HEK293T (cell line): ENCODE measurements around the gene DNAJB13.

Experiments
- CTCF ChIA-PET: fragments of 350-600 bp; formaldehyde crosslinking; extraction: SDS; loops from one replicate; lab custom pipeline; 2021; ENCODE audit warnings: antibody characterized with exemption, inconsistent platforms; lab: Yijun Ruan, JAX
- POLR2A ChIA-PET: fragments of 350-600 bp; formaldehyde crosslinking; extraction: SDS; loops from one replicate; lab custom pipeline; 2020; ENCODE audit warnings: antibody characterized with exemption, inconsistent platforms; lab: Yijun Ruan, JAX
- DNase-seq: peaks from one replicate; pipeline ENCODE4 v3.0.0; 2012; ENCODE audit warnings: mixed read lengths; ENCODE audit errors: extremely low spot score
- ARNT ChIP-seq: fragments of 450-650 bp; IDR thresholded peaks from 2 replicates; pipeline ENCODE4 v1.6.1; 2017; ENCODE audit warnings: mild to moderate bottlenecking
- BHLHE40 ChIP-seq: fragments of 450-650 bp; IDR thresholded peaks from 2 replicates; pipeline ENCODE4 v1.6.1; 2016; ENCODE audit warnings: mild to moderate bottlenecking, moderate library complexity, borderline replicate concordance
- CTBP1 ChIP-seq: fragments of 450-650 bp; IDR thresholded peaks from 2 replicates; pipeline ENCODE4 v1.6.1; 2016; ENCODE audit warnings: borderline replicate concordance
- ELF4 ChIP-seq: fragments of 450-650 bp; IDR thresholded peaks from 2 replicates; pipeline ENCODE4 v1.6.1; 2017; ENCODE audit warnings: antibody characterized with exemption
- FOXA1 ChIP-seq: fragments of 450-650 bp; IDR thresholded peaks from 2 replicates; pipeline ENCODE4 v1.6.1; 2016; ENCODE audit warnings: mild to moderate bottlenecking
- FOXK2 ChIP-seq: fragments of 450-650 bp; IDR thresholded peaks from 2 replicates; pipeline ENCODE4 v1.6.1; 2016; ENCODE audit warnings: mild to moderate bottlenecking
- FOXM1 ChIP-seq: fragments of 450-650 bp; IDR thresholded peaks from 2 replicates; pipeline ENCODE4 v1.6.1; 2017; ENCODE audit warnings: mild to moderate bottlenecking, borderline replicate concordance
- HDGF ChIP-seq: fragments of 450-650 bp; IDR thresholded peaks from 2 replicates; pipeline ENCODE4 v1.6.1; 2017; ENCODE audit warnings: antibody characterized with exemption, borderline replicate concordance
- L3MBTL2 ChIP-seq: fragments of 450-650 bp; conservative IDR thresholded peaks from 2 replicates; pipeline ENCODE4 v1.6.1; 2016; ENCODE audit warnings: mild to moderate bottlenecking
- LEF1 ChIP-seq: fragments of 450-650 bp; IDR thresholded peaks from 2 replicates; pipeline ENCODE4 v1.6.1; 2017; ENCODE audit warnings: mild to moderate bottlenecking, borderline replicate concordance
- NFRKB ChIP-seq: fragments of 450-650 bp; IDR thresholded peaks from 2 replicates; pipeline ENCODE4 v1.6.1; 2016; ENCODE audit warnings: mild to moderate bottlenecking, moderate library complexity
- SP1 ChIP-seq: fragments of 450-650 bp; IDR thresholded peaks from 2 replicates; pipeline ENCODE4 v1.6.1; 2017
- SUZ12 ChIP-seq: fragments of 450-650 bp; IDR thresholded peaks from 2 replicates; pipeline ENCODE4 v1.6.1; 2016; ENCODE audit warnings: mild to moderate bottlenecking
- TARDBP ChIP-seq: fragments of 450-650 bp; IDR thresholded peaks from 2 replicates; pipeline ENCODE4 v1.6.1; 2016
- ZNF384 ChIP-seq: fragments of 450-650 bp; IDR thresholded peaks from 2 replicates; pipeline ENCODE4 v1.6.1; 2016
- TF ChIP-seq, protein P1 (sequence below): fragments of 450-650 bp; IDR thresholded peaks from 2 replicates; pipeline ENCODE4 v1.6.1; 2016

Gene DNAJB13

DNA sequence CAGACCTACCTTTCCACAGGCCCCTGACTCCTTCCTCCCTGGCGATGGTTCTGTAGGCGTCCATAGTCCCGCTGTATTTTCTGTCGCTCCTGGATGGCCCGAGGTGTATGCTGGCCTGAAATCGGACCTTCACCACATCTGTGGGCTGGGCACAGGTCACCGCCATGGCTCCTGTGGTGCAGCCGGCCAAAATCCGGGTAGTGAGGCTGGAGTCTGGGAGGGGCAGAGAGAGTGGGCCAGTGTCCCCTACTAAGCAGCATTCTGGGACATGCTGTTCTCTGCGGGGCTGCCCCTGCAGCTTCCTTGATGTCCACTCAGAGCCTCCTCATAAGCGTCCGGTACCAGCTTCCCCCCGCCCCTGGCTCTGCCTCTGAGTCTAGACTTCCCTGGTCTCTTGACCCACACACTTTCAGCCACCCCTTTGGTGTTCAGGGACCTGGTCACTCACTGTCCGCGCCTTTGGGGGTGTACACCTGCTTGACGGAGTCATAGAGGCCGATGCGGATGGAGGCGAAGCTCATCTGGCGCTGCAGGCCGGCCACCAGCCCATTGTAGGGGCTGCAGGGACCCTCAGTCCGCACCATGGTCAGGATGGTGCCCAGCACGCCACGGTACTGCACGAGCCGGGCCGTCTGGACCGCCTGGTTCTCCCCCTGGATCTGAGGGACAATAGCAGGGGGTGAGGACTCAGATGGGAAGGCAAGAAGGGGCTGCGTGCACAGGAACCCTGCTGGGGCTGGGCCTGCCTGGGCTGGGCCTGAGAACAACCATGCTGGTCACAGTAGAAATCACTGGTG, 55.1 kb downstream of the DNAJB13 start:
- DNase-seq: no peak
- POLR2A ChIA-PET: no interaction called here
- TF ChIP-seq CTBP1 (no peak), LEF1 (no peak), HDGF (no peak), BHLHE40 (no peak), FOXK2 (no peak), NFRKB (no peak), FOXA1 (no peak), SP1 (no peak), FOXM1 (no peak), ARNT (no peak), TARDBP (no peak), ELF4 (no peak), ZNF384 (no peak), L3MBTL2 (no peak), SUZ12 (no peak)
- TF ChIP-seq, protein P1, sequence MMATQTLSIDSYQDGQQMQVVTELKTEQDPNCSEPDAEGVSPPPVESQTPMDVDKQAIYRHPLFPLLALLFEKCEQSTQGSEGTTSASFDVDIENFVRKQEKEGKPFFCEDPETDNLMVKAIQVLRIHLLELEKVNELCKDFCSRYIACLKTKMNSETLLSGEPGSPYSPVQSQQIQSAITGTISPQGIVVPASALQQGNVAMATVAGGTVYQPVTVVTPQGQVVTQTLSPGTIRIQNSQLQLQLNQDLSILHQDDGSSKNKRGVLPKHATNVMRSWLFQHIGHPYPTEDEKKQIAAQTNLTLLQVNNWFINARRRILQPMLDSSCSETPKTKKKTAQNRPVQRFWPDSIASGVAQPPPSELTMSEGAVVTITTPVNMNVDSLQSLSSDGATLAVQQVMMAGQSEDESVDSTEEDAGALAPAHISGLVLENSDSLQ: no peak
- CTCF ChIA-PET: no interaction called here

DNA sequence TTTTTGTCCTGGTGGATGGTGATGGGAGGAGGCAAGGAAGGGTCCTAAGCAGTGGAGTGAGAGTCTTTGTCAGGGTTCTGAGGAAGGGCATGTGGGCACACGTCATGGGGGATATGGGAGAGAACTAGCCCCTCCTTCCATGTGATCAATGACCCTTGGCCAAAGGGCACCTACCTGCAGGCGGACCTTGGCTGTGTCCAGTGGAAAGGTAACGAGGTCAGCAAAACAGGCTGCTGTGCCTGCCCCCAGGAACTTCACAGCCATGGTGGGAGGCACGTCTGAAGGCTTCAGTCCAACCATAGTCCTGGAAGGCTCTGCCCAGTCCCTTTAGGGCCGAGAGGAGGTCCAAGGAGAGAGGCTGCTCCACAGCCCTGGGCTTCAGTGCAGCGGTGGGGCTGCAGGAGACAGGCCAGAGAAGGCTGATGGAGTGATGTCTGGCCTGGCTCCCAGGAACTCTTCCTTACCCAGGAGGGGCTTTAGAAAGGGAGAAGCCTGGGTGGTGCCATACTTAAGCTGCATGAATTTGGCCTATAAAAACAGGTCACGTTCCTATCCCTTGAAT, 56.0 kb downstream of the DNAJB13 start:
- POLR2A ChIA-PET: no interaction called here
- TF ChIP-seq BHLHE40 (no peak), FOXA1 (no peak), FOXK2 (no peak), ZNF384 (no peak), CTBP1 (no peak), ELF4 (no peak), NFRKB (no peak), LEF1 (no peak), L3MBTL2 (no peak), FOXM1 (no peak), SP1 (no peak), HDGF (no peak), ARNT (no peak), SUZ12 (no peak), TARDBP (no peak)
- TF ChIP-seq, protein P1: no peak
- no peak for DNase-seq
- CTCF ChIA-PET: interaction anchor here (0.6 kb wide), 1 partner anchor 381 kb away, joined by 3 read pairs; no protein-coding TSS in a partner anchor

DNA sequence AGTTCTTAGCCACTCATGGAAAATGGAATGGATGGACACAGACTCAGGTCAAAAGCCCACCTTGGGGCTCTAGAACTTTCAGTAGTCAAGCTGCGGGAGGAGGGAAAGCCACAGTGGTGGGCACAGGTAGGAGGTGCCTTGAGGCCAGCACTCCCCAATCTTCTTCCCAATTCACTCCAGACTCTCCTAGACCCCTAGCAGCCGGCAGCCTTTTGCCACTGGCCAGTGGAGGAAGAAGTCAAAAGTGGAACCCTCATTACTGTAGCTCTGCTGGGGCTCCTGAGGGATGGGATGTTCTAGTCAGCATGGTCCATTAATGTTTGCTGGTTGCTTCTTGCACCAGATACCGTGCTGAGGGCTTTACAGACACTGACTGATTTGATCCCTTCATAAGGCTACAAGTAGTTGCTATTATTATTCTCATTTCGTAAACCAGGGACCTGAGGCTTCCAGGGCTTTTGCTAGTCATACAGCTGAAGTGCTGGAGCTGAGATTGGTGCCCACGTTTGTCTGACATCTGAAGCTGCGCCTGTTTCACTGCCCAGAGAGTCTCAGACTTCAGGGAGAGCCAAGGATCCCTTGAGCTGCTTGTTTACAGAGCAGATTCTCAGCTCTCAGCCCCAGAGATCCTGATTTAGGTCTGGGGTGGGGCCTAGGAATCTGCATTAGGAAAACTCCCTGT, 57.0 kb downstream of the DNAJB13 start:
- TF ChIP-seq NFRKB (no peak), FOXM1 (no peak), L3MBTL2 (no peak), ZNF384 (no peak), SUZ12 (no peak), SP1 (no peak), TARDBP (no peak), FOXA1 (no peak), CTBP1 (no peak), LEF1 (no peak), ARNT (no peak), BHLHE40 (no peak), FOXK2 (no peak), HDGF (no peak), ELF4 (no peak)
- TF ChIP-seq, protein P1: no peak
- ChIA-PET POLR2A (interaction anchor here (1.0 kb wide), 1 partner anchor 10 kb away, joined by 3 read pairs; no protein-coding TSS in a partner anchor), CTCF (interaction anchor here (0.6 kb wide), 1 partner anchor 382 kb away, joined by 3 read pairs; no protein-coding TSS in a partner anchor)
- no peak for DNase-seq

DNA sequence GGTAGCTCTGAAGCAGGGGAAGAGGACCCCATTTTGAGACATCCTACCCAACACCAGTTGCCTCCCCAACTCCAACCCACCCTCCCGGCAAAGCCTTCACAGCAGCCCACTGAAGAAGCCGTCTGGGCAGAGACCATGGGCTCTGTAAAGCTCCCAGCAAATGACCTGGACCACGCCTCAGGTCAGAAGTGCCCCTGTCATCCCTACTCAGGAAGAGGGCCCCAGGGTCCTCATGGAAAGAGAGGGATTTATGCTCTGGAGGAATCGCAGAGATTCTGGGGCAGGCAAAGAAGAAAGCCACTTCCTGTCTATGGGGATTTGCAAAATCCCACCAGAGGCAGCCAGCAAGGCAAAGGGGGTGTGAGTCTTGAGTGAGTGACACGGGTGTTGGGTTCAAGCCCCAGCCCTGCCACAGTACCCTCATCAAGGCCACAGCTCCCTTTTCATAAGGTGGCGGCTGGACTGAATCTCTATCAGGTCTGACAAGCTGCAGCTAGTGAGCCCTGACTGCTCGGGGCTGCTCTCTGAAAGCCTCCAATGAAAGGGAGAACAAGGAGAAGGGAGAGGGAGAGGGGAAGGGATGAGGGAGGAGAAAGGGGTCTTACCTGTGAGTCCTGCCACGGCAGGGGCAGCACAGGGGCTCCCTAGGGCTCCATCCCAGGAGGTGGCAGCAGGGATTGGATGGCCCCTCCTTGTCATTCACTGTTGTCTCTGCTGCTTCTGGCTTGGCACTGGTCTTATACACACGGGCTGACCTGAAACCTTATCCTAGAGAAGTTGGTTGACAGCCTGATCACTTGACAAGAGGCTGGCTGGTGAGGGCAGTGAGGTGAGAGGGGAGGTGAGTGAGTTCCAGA, 57.8 kb downstream of the DNAJB13 start, which contains the start of gene UCP3:
UCP3 (minus strand) TSS at position 713 of the 857 bp plus-strand sequence. CDS start 2,043 bp downstream, outside the sequence.
- TF ChIP-seq FOXM1: no peak
- TF ChIP-seq L3MBTL2: no peak
- no peak for TF ChIP-seq SP1
- TF ChIP-seq BHLHE40: no peak
- no peak for TF ChIP-seq HDGF
- TF ChIP-seq FOXA1: no peak
- no peak for TF ChIP-seq NFRKB
- DNase-seq: no peak
- ChIA-PET CTCF (no interaction called here), POLR2A (no interaction called here)
